SIG-M5 (cell line): ENCODE measurements around the gene SYT12.
"Not testable (repeated sequence)": the region's sequence is repeated elsewhere in the genome, so short reads cannot be mapped to it uniquely, and the experiment has no call there.

Source experiments
- DNase-seq: peaks from one replicate; lab custom pipeline; 2025; lab: John Stamatoyannopoulos, UW

SYT12 gene

GRCh38 chr11:67022961-67023956 is at the start of gene SYT12:
TSS of gene SYT12 (plus strand) at chr11:67023134. CDS start at chr11:67030145, 7,011 bp downstream.
- no peak for DNase-seq

- DNase-seq = no peak
Measured at GRCh38 chr11:66973956-66974580, 48.9 kb upstream of the SYT12 start.

GRCh38 chr11:66974724-66975404 is 48.1 kb upstream of the SYT12 start, which contains the start of gene C11orf86:
TSS of gene C11orf86 (plus strand) at chr11:66975304. CDS start at chr11:66975363, 59 bp downstream.
- no peak for DNase-seq

- DNase-seq = no peak
Measured at GRCh38 chr11:66975405-66976027, 47.4 kb upstream of the SYT12 start.

GRCh38 chr11:66976028-66976467 is 46.9 kb upstream of the SYT12 start:
- DNase-seq = no peak

GRCh38 chr11:66976925-66977324 is 46.0 kb upstream of the SYT12 start:
- no peak for DNase-seq

- no peak for DNase-seq
Measured at GRCh38 chr11:66978229-66978628, 44.7 kb upstream of the SYT12 start.

GRCh38 chr11:66978717-66979116 is 44.2 kb upstream of the SYT12 start:
- DNase-seq = no peak

- no peak for DNase-seq
Measured at GRCh38 chr11:66979336-66979980, 43.5 kb upstream of the SYT12 start.

- DNase-seq = peak; percentile 25
Measured at GRCh38 chr11:66981976-66982578, 40.9 kb upstream of the SYT12 start.

- DNase-seq = no peak
Measured at GRCh38 chr11:66983275-66983924, 39.5 kb upstream of the SYT12 start.

- no peak for DNase-seq
Measured at GRCh38 chr11:66985508-66986177, 37.3 kb upstream of the SYT12 start.

GRCh38 chr11:66986178-66986545 is 36.8 kb upstream of the SYT12 start:
- no peak for DNase-seq

GRCh38 chr11:66987158-66987620 is 35.7 kb upstream of the SYT12 start:
- DNase-seq = no peak

- DNase-seq = no peak
Measured at GRCh38 chr11:66987924-66988637, 34.9 kb upstream of the SYT12 start.

GRCh38 chr11:66988741-66989140 is 34.2 kb upstream of the SYT12 start:
- not testable (repeated sequence) for DNase-seq

GRCh38 chr11:66989360-66989759 is 33.6 kb upstream of the SYT12 start:
- DNase-seq = not testable (repeated sequence)

GRCh38 chr11:66992041-66992440 is 30.9 kb upstream of the SYT12 start:
- no peak for DNase-seq
